Astrocyte (in vitro differentiated cells and primary cell): ENCODE measurements around the gene ATXN1.

Experiments used
- EZH2 ChIP-seq: IDR thresholded peaks from 2 replicates; pipeline ENCODE4 v1.6.1; 2012; ENCODE audit warnings: mild to moderate bottlenecking, low read length, inconsistent platforms; ENCODE audit not compliant: insufficient read depth
- TF ChIP-seq, protein P1 (sequence below): IDR thresholded peaks from 2 replicates; pipeline ENCODE4 v1.5.1; 2011; ENCODE audit warnings: low read depth, mild to moderate bottlenecking, inconsistent platforms, low read length, moderate library complexity; ENCODE audit not compliant: insufficient read depth

GRCh38 chr6:16372029-16372776, 389.1 kb downstream of the ATXN1 start:
- TF ChIP-seq, protein P1, sequence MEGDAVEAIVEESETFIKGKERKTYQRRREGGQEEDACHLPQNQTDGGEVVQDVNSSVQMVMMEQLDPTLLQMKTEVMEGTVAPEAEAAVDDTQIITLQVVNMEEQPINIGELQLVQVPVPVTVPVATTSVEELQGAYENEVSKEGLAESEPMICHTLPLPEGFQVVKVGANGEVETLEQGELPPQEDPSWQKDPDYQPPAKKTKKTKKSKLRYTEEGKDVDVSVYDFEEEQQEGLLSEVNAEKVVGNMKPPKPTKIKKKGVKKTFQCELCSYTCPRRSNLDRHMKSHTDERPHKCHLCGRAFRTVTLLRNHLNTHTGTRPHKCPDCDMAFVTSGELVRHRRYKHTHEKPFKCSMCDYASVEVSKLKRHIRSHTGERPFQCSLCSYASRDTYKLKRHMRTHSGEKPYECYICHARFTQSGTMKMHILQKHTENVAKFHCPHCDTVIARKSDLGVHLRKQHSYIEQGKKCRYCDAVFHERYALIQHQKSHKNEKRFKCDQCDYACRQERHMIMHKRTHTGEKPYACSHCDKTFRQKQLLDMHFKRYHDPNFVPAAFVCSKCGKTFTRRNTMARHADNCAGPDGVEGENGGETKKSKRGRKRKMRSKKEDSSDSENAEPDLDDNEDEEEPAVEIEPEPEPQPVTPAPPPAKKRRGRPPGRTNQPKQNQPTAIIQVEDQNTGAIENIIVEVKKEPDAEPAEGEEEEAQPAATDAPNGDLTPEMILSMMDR, result no peak
- no peak for TF ChIP-seq EZH2
